Measurements from ENCODE around the gene PNPLA8.

Gene PNPLA8

GRCh38 chr7:108423089-108423989 lies 102.6 kb downstream of the PNPLA8 start:
- H4K20me1 ChIP-seq (ENCODE audit: insufficient read depth), result no peaks in the 10 kb centered on the region
- H3K36me3 ChIP-seq (ENCODE audit: insufficient read depth), result no peaks in the 10 kb centered on the region
- peaks cover 27% of the 10 kb centered on the region for H3K4me1 ChIP-seq (ENCODE audit: low read depth, poor library complexity, severe bottlenecking)
- no peak overlapping the region for H3K4me2 ChIP-seq
- no peak overlapping the region for H3K4me3 ChIP-seq (IDR thresholded peaks at IDR 0.05; ENCODE audit: insufficient read depth, low read depth, low read length)
- H3K79me2 ChIP-seq (ENCODE audit: insufficient read depth, low read depth), result peaks cover 1% of the 10 kb centered on the region; the same call in 1 of the 2 replicates
- H2AFZ ChIP-seq (ENCODE audit: low read depth), result no peak overlapping the region
- TF ChIP-seq CTCF (conservative IDR thresholded peaks at IDR 0.05; ENCODE audit: low read depth, low read length), result no peak
- no peak overlapping the region for H3K9ac ChIP-seq
- no peak overlapping the region for H3K27ac ChIP-seq
- H3K27me3 ChIP-seq (ENCODE audit: insufficient read depth, low read depth), result no peaks in the 10 kb centered on the region

GRCh38 chr7:108421720-108422331 lies 104.1 kb downstream of the PNPLA8 start:
- H3K9ac ChIP-seq, result no peak overlapping the region
- peaks cover 43% of the 10 kb centered on the region for H3K4me1 ChIP-seq (ENCODE audit: low read depth, poor library complexity, severe bottlenecking)
- no peaks in the 10 kb centered on the region for H3K27me3 ChIP-seq (ENCODE audit: insufficient read depth, low read depth)
- no peak for TF ChIP-seq CTCF (conservative IDR thresholded peaks at IDR 0.05; ENCODE audit: low read depth, low read length)
- H3K4me3 ChIP-seq (IDR thresholded peaks at IDR 0.05; ENCODE audit: insufficient read depth, low read depth, low read length), result no peak overlapping the region
- H3K27ac ChIP-seq, result no peak overlapping the region
- H3K4me2 ChIP-seq, result no peak overlapping the region
- H4K20me1 ChIP-seq (ENCODE audit: insufficient read depth), result no peaks in the 10 kb centered on the region
- H2AFZ ChIP-seq (ENCODE audit: low read depth), result no peak overlapping the region
- peaks cover 17% of the 10 kb centered on the region; the same call in 1 of the 2 replicates for H3K79me2 ChIP-seq (ENCODE audit: insufficient read depth, low read depth)
- H3K36me3 ChIP-seq (ENCODE audit: insufficient read depth), result no peaks in the 10 kb centered on the region

Measured in KMS-11 (cell line).